ENCODE measurements around the gene PRELID3B.

GRCh38 chr20:59042151-59042795, at the start of gene PRELID3B:
- no peak for TF ChIP-seq CTCF (IDR thresholded peaks at IDR 0.05)
- no peak for TF ChIP-seq EZH2 (IDR thresholded peaks at IDR 0.05)
- no peak for TF ChIP-seq EZH2phosphoT487 (IDR thresholded peaks at IDR 0.05)

Data from neural progenitor cell (in vitro differentiated cells).